ENCODE results near the gene ABCC9. TPM values are rescaled to one million over a fixed set of nuclear protein-coding genes. Genes with fewer than 3 reads are reported as not detected.
A peak's percentile ranks its signal among the peaks of the same experiment; 100 is the strongest.
"Not testable (repeated sequence)": the region's sequence is repeated elsewhere in the genome, so short reads cannot be mapped to it uniquely, and the experiment has no call there.

The ABCC9 gene
- total RNA-seq, 2 experiments from 2014 or later = not detected

DNA sequence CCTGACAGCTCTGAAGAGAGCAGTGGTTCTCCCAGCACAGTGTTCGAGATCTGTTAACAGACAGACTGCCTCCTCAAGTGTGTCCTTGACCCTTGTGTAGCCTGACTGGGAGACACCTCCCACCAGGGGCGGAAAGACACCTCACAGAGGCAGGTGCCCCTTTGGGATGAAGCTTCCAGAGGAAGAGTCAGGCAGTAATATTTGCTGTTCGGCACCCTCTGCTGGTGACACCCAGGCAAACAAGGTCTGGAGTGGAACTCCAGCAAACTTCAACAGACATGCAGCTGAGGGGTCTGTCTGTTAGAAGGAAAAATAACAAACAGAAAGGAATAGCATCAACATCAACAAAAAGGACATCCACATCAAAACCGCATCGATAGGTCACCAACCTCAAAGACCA, 21.6 kb upstream of the ABCC9 start:
- Mint-ChIP-seq H3K4me1 (ENCODE audit: low read depth) (no peaks in the 10 kb centered on the region), H3K27me3 (ENCODE audit: low read depth) (peaks cover 4% of the 10 kb centered on the region), H3K27ac (no peak overlapping the region), H3K9me3 (ENCODE audit: insufficient read depth) (no peaks in the 10 kb centered on the region), H3K4me3 (no peak overlapping the region), H3K36me3 (ENCODE audit: low read depth) (no peaks in the 10 kb centered on the region)
- POLR2A ChIA-PET = no interaction called here
- ATAC-seq = no peak
- CTCF ChIA-PET = no interaction called here
- DNase-seq = no peak

DNA sequence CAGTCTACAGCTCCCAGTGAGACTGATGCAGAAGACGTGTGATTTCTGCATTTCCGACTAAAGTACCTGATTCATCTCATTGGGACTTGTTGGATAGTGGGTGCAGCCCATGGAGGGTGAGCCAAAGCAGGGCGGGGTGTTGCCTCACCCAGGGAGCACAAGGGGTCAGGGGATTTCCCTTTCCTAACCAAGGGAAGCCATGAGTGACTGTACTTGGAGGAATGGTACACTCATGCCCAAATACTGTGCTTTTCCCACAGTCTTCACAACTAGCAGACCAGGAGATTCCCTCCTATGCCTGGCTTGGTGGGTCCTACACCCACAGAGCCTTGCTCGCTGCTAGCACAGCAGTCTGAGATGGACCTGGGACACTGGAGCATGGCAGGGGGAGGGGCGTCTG, 21.0 kb upstream of the ABCC9 start:
- Mint-ChIP-seq H3K4me3 (no peak overlapping the region), H3K27me3 (ENCODE audit: low read depth) (peaks cover 4% of the 10 kb centered on the region), H3K27ac (no peak overlapping the region), H3K4me1 (ENCODE audit: low read depth) (no peaks in the 10 kb centered on the region), H3K36me3 (ENCODE audit: low read depth) (no peaks in the 10 kb centered on the region), H3K9me3 (ENCODE audit: insufficient read depth) (no peaks in the 10 kb centered on the region)
- POLR2A ChIA-PET = no interaction called here
- no peak for DNase-seq
- CTCF ChIA-PET = no interaction called here
- ATAC-seq = no peak

DNA sequence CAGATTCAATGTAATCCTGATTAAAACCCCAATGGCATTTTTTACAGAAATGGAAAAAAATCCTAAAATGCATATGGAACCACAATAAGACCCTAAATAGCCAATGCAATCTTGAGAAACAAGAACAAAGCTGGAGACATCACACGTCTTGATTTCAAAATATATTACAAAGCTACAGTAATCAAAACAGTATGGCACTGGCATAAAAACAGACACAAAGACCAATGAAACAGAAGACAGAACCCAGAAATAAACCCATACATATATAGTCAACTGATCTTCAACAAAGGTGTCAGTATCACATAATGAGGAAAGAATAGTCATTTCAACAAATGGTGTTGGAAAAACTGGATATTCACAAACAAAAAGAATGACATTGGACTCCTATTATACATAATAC, 9.4 kb upstream of the ABCC9 start:
- ATAC-seq (no peak), DNase-seq (no peak)
- H3K27me3 Mint-ChIP-seq (ENCODE audit: low read depth) = peaks cover 5% of the 10 kb centered on the region
- H3K36me3 Mint-ChIP-seq (ENCODE audit: low read depth) = no peaks in the 10 kb centered on the region
- H3K4me3 Mint-ChIP-seq = no peak overlapping the region
- ChIA-PET POLR2A (no interaction called here), CTCF (no interaction called here)
- H3K9me3 Mint-ChIP-seq (ENCODE audit: insufficient read depth) = peaks cover 9% of the 10 kb centered on the region
- H3K4me1 Mint-ChIP-seq (ENCODE audit: low read depth) = no peaks in the 10 kb centered on the region
- H3K27ac Mint-ChIP-seq = no peak overlapping the region

DNA sequence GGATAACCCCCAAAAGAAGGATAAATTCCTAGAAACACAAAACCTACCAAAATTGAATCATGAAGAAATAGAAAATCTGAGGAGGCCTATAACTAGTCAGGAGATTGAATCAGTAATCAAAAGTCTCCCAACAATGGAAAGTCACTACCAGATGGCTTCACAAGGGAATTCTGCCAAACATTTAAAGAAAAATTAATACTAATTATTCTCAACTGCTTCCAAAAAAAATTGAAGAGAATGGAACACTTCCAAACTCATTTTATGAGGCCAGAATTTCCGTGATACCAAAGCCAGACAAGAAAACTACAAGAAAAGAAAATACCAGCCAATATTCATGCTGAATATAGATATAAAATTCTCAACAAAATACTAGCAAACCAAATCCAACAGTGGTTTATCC, 7.8 kb upstream of the ABCC9 start:
- Mint-ChIP-seq H3K27ac (no peak overlapping the region), H3K27me3 (ENCODE audit: low read depth) (peaks cover 2% of the 10 kb centered on the region), H3K9me3 (ENCODE audit: insufficient read depth) (peaks cover 9% of the 10 kb centered on the region), H3K4me1 (ENCODE audit: low read depth) (no peaks in the 10 kb centered on the region), H3K36me3 (ENCODE audit: low read depth) (no peaks in the 10 kb centered on the region), H3K4me3 (no peak overlapping the region)
- DNase-seq (no peak), ATAC-seq (no peak)
- ChIA-PET POLR2A (no interaction called here), CTCF (no interaction called here)

DNA sequence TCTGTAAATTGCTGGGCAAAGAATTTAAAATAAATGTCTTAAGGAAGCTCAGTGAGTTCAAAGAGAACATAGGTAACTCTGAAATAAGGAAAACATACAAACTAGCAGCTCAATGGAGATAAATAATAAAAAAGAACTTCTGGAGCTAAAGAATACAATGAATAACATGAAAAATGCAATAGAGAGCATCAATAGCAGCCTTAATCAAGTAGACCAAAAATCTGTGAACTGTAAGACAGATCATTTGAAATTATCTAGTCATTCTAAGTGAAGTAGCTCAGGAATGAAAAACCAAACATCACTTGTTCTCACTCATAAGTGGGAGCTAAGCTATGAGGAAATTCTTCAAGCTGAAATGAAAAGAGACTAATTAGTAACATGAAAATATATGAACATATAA, 5.8 kb upstream of the ABCC9 start:
- no peak overlapping the region for H3K27ac Mint-ChIP-seq
- H3K4me1 Mint-ChIP-seq (ENCODE audit: low read depth) = no peaks in the 10 kb centered on the region
- H3K27me3 Mint-ChIP-seq (ENCODE audit: low read depth) = peaks cover 8% of the 10 kb centered on the region
- H3K36me3 Mint-ChIP-seq (ENCODE audit: low read depth) = no peaks in the 10 kb centered on the region
- CTCF ChIA-PET = interaction anchor here (0.6 to 0.7 kb wide), 2 partner anchors 14 to 51 kb away, joined by 3 read pairs; no protein-coding TSS in a partner anchor
- no peak for ATAC-seq
- DNase-seq = no peak
- POLR2A ChIA-PET = no interaction called here
- peaks cover 9% of the 10 kb centered on the region for H3K9me3 Mint-ChIP-seq (ENCODE audit: insufficient read depth)
- no peak overlapping the region for H3K4me3 Mint-ChIP-seq

DNA sequence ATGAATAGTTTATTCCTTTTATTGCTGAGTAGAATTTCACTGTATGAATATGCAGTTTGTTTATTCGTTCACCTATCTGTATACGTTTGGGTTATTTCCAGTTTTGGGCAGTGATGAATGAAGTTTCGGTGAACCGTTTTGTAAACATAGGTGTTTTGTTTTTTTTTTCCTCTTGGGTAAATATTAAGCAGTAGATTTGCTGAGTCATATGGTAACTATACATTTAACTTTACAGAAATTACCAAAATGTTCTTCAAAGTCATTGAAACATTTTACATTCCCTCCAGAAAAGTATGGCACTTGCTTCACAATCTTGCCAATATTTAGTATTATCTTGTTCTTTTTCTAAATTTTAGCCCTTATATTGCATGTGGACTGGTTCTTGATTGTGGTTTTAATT, 3.8 kb upstream of the ABCC9 start:
- no peak for DNase-seq
- H3K27ac Mint-ChIP-seq = no peak overlapping the region

DNA sequence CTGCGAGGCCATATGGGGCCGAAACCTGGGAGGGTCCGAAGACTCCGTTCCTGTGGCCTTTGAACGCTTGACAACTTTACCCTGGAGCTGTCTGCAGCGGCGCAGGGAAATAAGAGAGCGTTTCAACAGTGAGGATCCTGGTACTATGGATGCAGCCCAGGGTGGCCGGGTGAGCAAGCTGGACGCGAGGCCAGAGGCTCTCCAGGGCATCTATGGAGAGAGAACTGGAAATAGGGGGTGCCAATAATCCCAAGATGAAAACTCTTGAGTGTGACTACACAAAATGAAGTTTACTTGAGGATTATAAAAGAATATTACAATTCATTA, 1.1 kb upstream of the ABCC9 start:
- ChIA-PET CTCF (no interaction called here), POLR2A (no interaction called here)
- Mint-ChIP-seq H3K27ac (no peak overlapping the region), H3K4me3 (no peak overlapping the region), H3K9me3 (ENCODE audit: insufficient read depth) (no peaks in the 10 kb centered on the region), H3K27me3 (ENCODE audit: low read depth) (peaks cover 38% of the 10 kb centered on the region), H3K36me3 (ENCODE audit: low read depth) (no peaks in the 10 kb centered on the region), H3K4me1 (ENCODE audit: low read depth) (peaks cover 13% of the 10 kb centered on the region)
- DNase-seq (no peak), ATAC-seq (no peak)

More for the DNA sequence above, 3.8 kb upstream of the ABCC9 start:
- ATAC-seq = no peak
- ChIA-PET POLR2A (no interaction called here), CTCF (no interaction called here)
- Mint-ChIP-seq H3K27me3 (ENCODE audit: low read depth) (peaks cover 25% of the 10 kb centered on the region), H3K4me1 (ENCODE audit: low read depth) (peaks cover 13% of the 10 kb centered on the region), H3K9me3 (ENCODE audit: insufficient read depth) (peaks cover 5% of the 10 kb centered on the region), H3K36me3 (ENCODE audit: low read depth) (no peaks in the 10 kb centered on the region), H3K4me3 (no peak overlapping the region)

DNA sequence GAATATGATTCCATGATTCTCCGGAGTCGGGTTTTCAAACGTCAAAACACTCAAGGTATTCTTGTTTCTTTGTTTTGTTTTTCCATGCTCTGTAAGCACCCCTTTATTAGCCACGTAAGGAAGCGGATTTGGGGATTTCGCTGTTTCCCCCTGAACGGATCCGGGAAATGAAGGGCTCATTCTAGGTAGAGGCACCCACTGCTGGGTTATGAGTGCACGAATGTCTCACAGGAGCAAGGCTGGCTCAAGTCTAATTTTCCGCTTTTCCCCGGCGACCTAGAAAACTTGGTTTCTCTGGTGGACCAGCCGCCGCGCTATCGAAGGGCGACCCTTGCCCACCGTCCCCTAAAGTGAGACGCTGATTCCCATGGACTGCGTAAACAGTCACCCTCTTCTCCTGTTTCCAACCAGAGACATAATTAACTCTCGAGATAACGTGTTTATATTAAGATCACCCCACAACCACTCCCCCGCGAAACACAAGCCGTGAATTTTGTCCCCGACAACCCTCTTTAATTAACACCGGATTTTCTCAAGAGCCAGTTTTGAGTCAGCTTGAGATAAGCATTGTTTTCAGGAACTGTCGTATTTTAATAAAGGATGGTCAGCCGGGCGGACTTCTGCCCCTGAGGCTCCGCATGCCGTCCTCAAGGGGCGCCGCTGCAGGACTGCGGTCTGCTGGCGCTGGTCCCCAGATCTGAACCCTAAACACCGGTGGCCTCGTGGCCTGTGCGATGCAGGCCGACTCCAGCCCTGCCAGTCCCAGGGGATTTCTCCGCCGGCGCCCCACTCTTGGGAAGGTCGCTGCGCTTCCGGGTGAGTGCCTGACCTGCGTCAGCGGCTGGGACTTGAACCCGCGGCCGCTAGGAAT, 515 bp upstream of the ABCC9 start:
- peaks cover 41% of the 10 kb centered on the region for H3K27me3 Mint-ChIP-seq (ENCODE audit: low read depth)
- ChIA-PET POLR2A (no interaction called here), CTCF (no interaction called here)
- H3K36me3 Mint-ChIP-seq (ENCODE audit: low read depth) = no peaks in the 10 kb centered on the region
- H3K27ac Mint-ChIP-seq = no peak overlapping the region
- no peaks in the 10 kb centered on the region for H3K9me3 Mint-ChIP-seq (ENCODE audit: insufficient read depth)
- no peak for DNase-seq
- H3K4me1 Mint-ChIP-seq (ENCODE audit: low read depth) = peaks cover 13% of the 10 kb centered on the region
- no peak for ATAC-seq
- H3K4me3 Mint-ChIP-seq = peak overlapping the region; percentile 42

DNA sequence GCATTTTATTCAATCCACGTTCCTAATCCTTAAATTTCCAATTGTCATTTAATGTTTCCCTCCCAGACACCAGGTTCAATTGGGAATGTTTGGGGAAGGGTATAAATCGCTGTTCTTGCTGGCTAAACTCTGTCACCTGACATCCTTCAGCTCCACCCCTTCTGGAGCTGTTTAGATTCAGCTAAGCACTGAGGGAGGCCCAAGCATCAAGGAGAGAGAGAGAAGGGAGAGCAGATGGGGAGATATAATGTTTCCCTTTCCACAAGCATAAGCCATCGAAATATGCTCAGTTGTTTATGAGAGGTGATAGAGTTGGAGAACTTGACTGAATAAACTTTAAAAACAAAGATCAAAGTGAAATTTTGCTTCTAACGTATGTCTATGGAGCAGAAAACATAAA, 1.8 kb downstream of the ABCC9 start:
- POLR2A ChIA-PET = no interaction called here
- no peak overlapping the region for H3K27ac Mint-ChIP-seq
- no peaks in the 10 kb centered on the region for H3K9me3 Mint-ChIP-seq (ENCODE audit: insufficient read depth)
- H3K4me1 Mint-ChIP-seq (ENCODE audit: low read depth) = peaks cover 13% of the 10 kb centered on the region
- DNase-seq = no peak
- CTCF ChIA-PET = no interaction called here
- no peak overlapping the region for H3K4me3 Mint-ChIP-seq
- no peaks in the 10 kb centered on the region for H3K36me3 Mint-ChIP-seq (ENCODE audit: low read depth)
- H3K27me3 Mint-ChIP-seq (ENCODE audit: low read depth) = peaks cover 41% of the 10 kb centered on the region
- no peak for ATAC-seq

DNA sequence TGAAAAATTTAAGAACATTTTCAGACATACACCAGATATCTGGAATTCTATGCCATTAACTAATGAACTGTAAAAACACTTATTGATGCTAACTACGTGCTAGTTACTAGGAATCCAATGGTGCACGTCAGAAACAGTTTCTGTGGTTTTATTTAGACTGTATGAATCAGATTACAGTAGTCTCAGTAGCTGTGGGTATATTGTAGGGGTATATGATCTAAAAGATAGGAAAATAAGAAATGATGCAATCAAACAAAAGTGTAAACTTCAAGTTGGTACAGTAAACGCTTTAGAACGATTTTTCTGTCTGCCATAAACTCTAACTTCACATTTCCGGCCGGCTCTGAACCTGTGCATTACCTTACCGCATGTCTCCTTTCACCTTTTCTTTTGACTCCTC, 2.3 kb downstream of the ABCC9 start:
- ATAC-seq = no peak
- peaks cover 41% of the 10 kb centered on the region for H3K27me3 Mint-ChIP-seq (ENCODE audit: low read depth)

DNA sequence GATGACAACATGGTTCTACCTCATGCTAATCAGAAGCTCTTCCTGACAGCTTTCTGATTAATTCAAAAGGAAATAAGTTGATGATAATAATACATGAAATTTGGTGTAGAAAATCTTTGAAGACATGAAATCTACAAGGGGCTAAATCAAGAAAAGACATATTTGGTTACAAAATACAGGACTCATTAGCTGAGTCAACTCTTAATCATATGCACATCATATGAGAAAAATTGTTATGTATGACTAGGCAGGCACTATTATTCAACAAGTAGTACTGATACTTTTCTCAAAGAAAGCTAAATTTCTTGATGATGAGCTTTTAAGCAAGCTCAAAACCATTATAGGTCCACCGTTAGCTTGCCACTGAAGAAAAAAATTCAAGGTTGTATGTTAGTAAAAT, 7.1 kb downstream of the ABCC9 start:
- POLR2A ChIA-PET = no interaction called here
- Mint-ChIP-seq H3K36me3 (ENCODE audit: low read depth) (no peaks in the 10 kb centered on the region), H3K9me3 (ENCODE audit: insufficient read depth) (no peaks in the 10 kb centered on the region), H3K4me3 (no peak overlapping the region), H3K27ac (no peak overlapping the region), H3K4me1 (ENCODE audit: low read depth) (no peaks in the 10 kb centered on the region), H3K27me3 (ENCODE audit: low read depth) (peaks cover 8% of the 10 kb centered on the region)
- CTCF ChIA-PET = no interaction called here
- ATAC-seq = no peak
- no peak for DNase-seq

More for the DNA sequence above, 2.3 kb downstream of the ABCC9 start:
- H3K4me3 Mint-ChIP-seq = no peak overlapping the region
- H3K36me3 Mint-ChIP-seq (ENCODE audit: low read depth) = no peaks in the 10 kb centered on the region
- POLR2A ChIA-PET = no interaction called here
- H3K4me1 Mint-ChIP-seq (ENCODE audit: low read depth) = peaks cover 13% of the 10 kb centered on the region
- no peak for DNase-seq
- CTCF ChIA-PET = no interaction called here
- no peaks in the 10 kb centered on the region for H3K9me3 Mint-ChIP-seq (ENCODE audit: insufficient read depth)
- H3K27ac Mint-ChIP-seq = no peak overlapping the region

DNA sequence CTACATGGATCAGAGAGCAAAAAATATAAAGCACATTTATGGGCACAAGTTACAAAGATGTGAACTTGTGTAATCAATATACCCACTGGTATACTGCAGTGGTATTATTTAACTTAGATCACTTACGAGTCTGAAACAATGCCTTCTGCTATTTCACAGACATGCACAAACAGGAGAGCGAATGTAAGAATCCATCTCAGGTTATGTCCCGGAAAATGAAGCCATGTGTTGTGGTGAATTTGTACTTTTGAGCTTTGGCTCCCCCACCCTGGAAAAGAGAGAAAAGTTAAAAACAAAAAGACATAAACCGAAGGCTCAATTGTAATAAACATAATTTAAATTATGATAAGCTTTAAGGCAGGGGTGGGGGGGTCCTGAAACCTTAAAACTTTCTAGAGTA, 7.6 kb downstream of the ABCC9 start:
- Mint-ChIP-seq H3K4me3 (no peak overlapping the region), H3K9me3 (ENCODE audit: insufficient read depth) (no peaks in the 10 kb centered on the region), H3K4me1 (ENCODE audit: low read depth) (no peaks in the 10 kb centered on the region), H3K27ac (no peak overlapping the region), H3K36me3 (ENCODE audit: low read depth) (no peaks in the 10 kb centered on the region), H3K27me3 (ENCODE audit: low read depth) (peaks cover 4% of the 10 kb centered on the region)
- ChIA-PET POLR2A (no interaction called here), CTCF (interaction anchor here (1.1 kb wide), 1 partner anchor 13 kb away, joined by 3 read pairs; no protein-coding TSS in a partner anchor)
- ATAC-seq (no peak), DNase-seq (no peak)

DNA sequence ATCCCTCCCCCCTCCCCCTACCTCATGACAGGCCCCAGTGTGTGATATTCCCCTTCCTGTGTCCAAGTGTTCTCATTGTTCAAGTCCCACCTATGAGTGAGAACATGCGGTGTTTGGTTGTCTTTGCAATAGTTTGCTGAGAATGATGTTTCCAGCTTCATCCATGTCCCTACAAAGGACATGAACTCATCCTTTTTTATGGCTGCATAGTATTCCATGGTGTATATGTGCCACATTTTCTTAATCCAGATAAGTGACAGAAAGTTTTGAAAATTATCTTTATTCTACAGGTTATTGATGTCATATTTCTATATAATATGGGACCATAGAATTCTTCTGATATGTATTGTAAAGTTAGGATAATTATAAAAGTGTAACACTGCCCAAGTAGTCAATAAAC, 11.3 kb downstream of the ABCC9 start:
- H3K36me3 Mint-ChIP-seq (ENCODE audit: low read depth); H3K4me3 Mint-ChIP-seq; CTCF ChIA-PET; H3K4me1 Mint-ChIP-seq (ENCODE audit: low read depth); H3K27me3 Mint-ChIP-seq (ENCODE audit: low read depth); H3K27ac Mint-ChIP-seq; DNase-seq; H3K9me3 Mint-ChIP-seq (ENCODE audit: insufficient read depth); ATAC-seq; POLR2A ChIA-PET: not testable (repeated sequence)

Data from activated CD8-positive, alpha-beta T cell treated with anti-CD3 and anti-CD28 coated beads, Interleukin-2, amount 10 ng/mL, durations not matched to agents 7 days and 5 days (primary cell).